Choroid plexus epithelial cell (primary cell): ENCODE data around the gene TRIM39.

Experiments used
- DNase-seq: peaks from one replicate; pipeline ENCODE4 v3.0.0-alpha.2; 2010; ENCODE audit warnings: low read depth
- H3K4me3 ChIP-seq: 2 replicates; pipeline ENCODE4 v1.5.1; 2011; ENCODE audit warnings: low read depth, mild to moderate bottlenecking, control low read depth, low read length, moderate library complexity
- CTCF ChIP-seq: conservative IDR thresholded peaks from 2 replicates; pipeline ENCODE4 v1.5.1; 2011; ENCODE audit warnings: low read depth, mild to moderate bottlenecking, control low read depth, inconsistent platforms, low read length, moderate library complexity

Gene TRIM39

GRCh38 chr6:30328397-30328796 is 1.7 kb downstream of the TRIM39 start:
- no peak for TF ChIP-seq CTCF
- no peak overlapping the region for H3K4me3 ChIP-seq
- DNase-seq: no peak

GRCh38 chr6:30329331-30329730 is 2.6 kb downstream of the TRIM39 start:
- no peak for TF ChIP-seq CTCF
- no peak for DNase-seq
- no peak overlapping the region for H3K4me3 ChIP-seq

GRCh38 chr6:30331981-30332380 is 5.3 kb downstream of the TRIM39 start:
- no peak for TF ChIP-seq CTCF
- H3K4me3 ChIP-seq: no peak overlapping the region
- DNase-seq: no peak

GRCh38 chr6:30334075-30334783 is 7.5 kb downstream of the TRIM39 start:
- DNase-seq: no peak
- no peak for TF ChIP-seq CTCF
- H3K4me3 ChIP-seq: no peak overlapping the region

- TF ChIP-seq CTCF: no peak
- H3K4me3 ChIP-seq: no peak overlapping the region
- no peak for DNase-seq
These were observed 13.9 kb downstream of the TRIM39 start for GRCh38 chr6:30340589-30341054.

- no peak for TF ChIP-seq CTCF
- DNase-seq: no peak
- no peak overlapping the region for H3K4me3 ChIP-seq
These were observed 14.5 kb downstream of the TRIM39 start for GRCh38 chr6:30341218-30341617.

- TF ChIP-seq CTCF: no peak
- no peak for DNase-seq
These were observed 15.0 kb downstream of the TRIM39 start for GRCh38 chr6:30341728-30342127.

More at GRCh38 chr6:30341728-30342127, 15.0 kb downstream of the TRIM39 start:
- no peak overlapping the region for H3K4me3 ChIP-seq
